Measurements from ENCODE around the gene CDH12.
A peak's percentile ranks its signal among the peaks of the same experiment; 100 is the strongest.
"Not testable (repeated sequence)": the region's sequence is repeated elsewhere in the genome, so short reads cannot be mapped to it uniquely, and the experiment has no call there.

CDH12 gene

GRCh38 chr5:22560147-22560546 lies 293.0 kb downstream of the CDH12 start:
- DNase-seq (ENCODE audit: low spot score): peak; percentile 8

- DNase-seq (ENCODE audit: low spot score): no peak
Measured at GRCh38 chr5:22557251-22557650, 295.9 kb downstream of the CDH12 start.

- DNase-seq (ENCODE audit: low spot score): no peak
Measured at GRCh38 chr5:22554475-22554874, 298.7 kb downstream of the CDH12 start.

- no peak for DNase-seq (ENCODE audit: low spot score)
Measured at GRCh38 chr5:22549876-22550671, 303.1 kb downstream of the CDH12 start.

- no peak for DNase-seq (ENCODE audit: low spot score)
Measured at GRCh38 chr5:22542340-22542739, 310.8 kb downstream of the CDH12 start.

- no peak for DNase-seq (ENCODE audit: low spot score)
Measured at GRCh38 chr5:22541037-22541436, 312.1 kb downstream of the CDH12 start.

GRCh38 chr5:22539762-22540161 lies 313.4 kb downstream of the CDH12 start:
- no peak for DNase-seq (ENCODE audit: low spot score)

- DNase-seq (ENCODE audit: low spot score): no peak
Measured at GRCh38 chr5:22531986-22532385, 321.2 kb downstream of the CDH12 start.

GRCh38 chr5:22521521-22521920 lies 331.6 kb downstream of the CDH12 start:
- DNase-seq (ENCODE audit: low spot score): no peak

GRCh38 chr5:22516497-22516896 lies 336.6 kb downstream of the CDH12 start:
- DNase-seq (ENCODE audit: low spot score): not testable (repeated sequence)

GRCh38 chr5:22514231-22514630 lies 338.9 kb downstream of the CDH12 start:
- DNase-seq (ENCODE audit: low spot score): no peak

GRCh38 chr5:22505891-22506290 lies 347.3 kb downstream of the CDH12 start:
- DNase-seq (ENCODE audit: low spot score): no peak

- DNase-seq (ENCODE audit: low spot score): no peak
Measured at GRCh38 chr5:22504411-22504810, 348.7 kb downstream of the CDH12 start.

- no peak for DNase-seq (ENCODE audit: low spot score)
Measured at GRCh38 chr5:22500556-22500955, 352.6 kb downstream of the CDH12 start.

GRCh38 chr5:22496666-22497065 lies 356.5 kb downstream of the CDH12 start:
- no peak for DNase-seq (ENCODE audit: low spot score)

GRCh38 chr5:22495016-22495720 lies 358.0 kb downstream of the CDH12 start:
- no peak for DNase-seq (ENCODE audit: low spot score)

GRCh38 chr5:22488427-22488826 lies 364.7 kb downstream of the CDH12 start:
- no peak for DNase-seq (ENCODE audit: low spot score)

GRCh38 chr5:22480305-22480704 lies 372.8 kb downstream of the CDH12 start:
- DNase-seq (ENCODE audit: low spot score): no peak

GRCh38 chr5:22473886-22474285 lies 379.3 kb downstream of the CDH12 start:
- DNase-seq (ENCODE audit: low spot score): no peak

- no peak for DNase-seq (ENCODE audit: low spot score)
Measured at GRCh38 chr5:22471154-22471553, 382.0 kb downstream of the CDH12 start.

- DNase-seq (ENCODE audit: low spot score): no peak
Measured at GRCh38 chr5:22470408-22470807, 382.7 kb downstream of the CDH12 start.

GRCh38 chr5:22465616-22466015 lies 387.5 kb downstream of the CDH12 start:
- no peak for DNase-seq (ENCODE audit: low spot score)

GRCh38 chr5:22465177-22465576 lies 388.0 kb downstream of the CDH12 start:
- DNase-seq (ENCODE audit: low spot score): no peak

- no peak for DNase-seq (ENCODE audit: low spot score)
Measured at GRCh38 chr5:22460189-22460588, 393.0 kb downstream of the CDH12 start.
